ES-I3 (cell line): ENCODE measurements around the gene ANP32B.

Experiments used
- H3K36me3 ChIP-seq: 2 replicates; pipeline ENCODE4 v1.6.1; 2013; ENCODE audit warnings: mild to moderate bottlenecking, low read length, control low read depth, moderate library complexity; ENCODE audit not compliant: insufficient read depth
- H3K4me1 ChIP-seq: 2 replicates; pipeline ENCODE4 v1.6.1; 2013; ENCODE audit warnings: mild to moderate bottlenecking, control low read depth, low read length; ENCODE audit not compliant: insufficient read depth
- H3K9ac ChIP-seq: 2 replicates; pipeline ENCODE4 v1.6.1; 2013; ENCODE audit warnings: low read depth, mild to moderate bottlenecking, low read length, moderate library complexity
- H3K9me3 ChIP-seq: 2 replicates; pipeline ENCODE4 v1.6.1; 2013; ENCODE audit warnings: mild to moderate bottlenecking, low read length, moderate library complexity; ENCODE audit not compliant: control insufficient read depth, insufficient read depth

ANP32B gene

GRCh38 chr9:97978371-97979130, 4.6 kb upstream of the ANP32B start:
- peaks cover 4% of the 10 kb centered on the region; the same call in 1 of the 2 replicates for H3K4me1 ChIP-seq
- no peaks in the 10 kb centered on the region for H3K36me3 ChIP-seq
- no peak overlapping the region for H3K9ac ChIP-seq

GRCh38 chr9:97979788-97980478, 3.2 kb upstream of the ANP32B start:
- peaks cover 4% of the 10 kb centered on the region; the same call in 1 of the 2 replicates for H3K4me1 ChIP-seq
- no peaks in the 10 kb centered on the region for H3K9me3 ChIP-seq
- no peak overlapping the region for H3K9ac ChIP-seq

More at GRCh38 chr9:97978371-97979130, 4.6 kb upstream of the ANP32B start:
- no peaks in the 10 kb centered on the region for H3K9me3 ChIP-seq

GRCh38 chr9:97980479-97980803, 2.7 kb upstream of the ANP32B start:
- H3K4me1 ChIP-seq: peaks cover 4% of the 10 kb centered on the region; the same call in 1 of the 2 replicates
- no peak overlapping the region for H3K9ac ChIP-seq
- peaks cover under 1% of the 10 kb centered on the region; the same call in 1 of the 2 replicates for H3K9me3 ChIP-seq
- no peaks in the 10 kb centered on the region for H3K36me3 ChIP-seq

More at GRCh38 chr9:97979788-97980478, 3.2 kb upstream of the ANP32B start:
- H3K36me3 ChIP-seq: no peaks in the 10 kb centered on the region

DNA sequence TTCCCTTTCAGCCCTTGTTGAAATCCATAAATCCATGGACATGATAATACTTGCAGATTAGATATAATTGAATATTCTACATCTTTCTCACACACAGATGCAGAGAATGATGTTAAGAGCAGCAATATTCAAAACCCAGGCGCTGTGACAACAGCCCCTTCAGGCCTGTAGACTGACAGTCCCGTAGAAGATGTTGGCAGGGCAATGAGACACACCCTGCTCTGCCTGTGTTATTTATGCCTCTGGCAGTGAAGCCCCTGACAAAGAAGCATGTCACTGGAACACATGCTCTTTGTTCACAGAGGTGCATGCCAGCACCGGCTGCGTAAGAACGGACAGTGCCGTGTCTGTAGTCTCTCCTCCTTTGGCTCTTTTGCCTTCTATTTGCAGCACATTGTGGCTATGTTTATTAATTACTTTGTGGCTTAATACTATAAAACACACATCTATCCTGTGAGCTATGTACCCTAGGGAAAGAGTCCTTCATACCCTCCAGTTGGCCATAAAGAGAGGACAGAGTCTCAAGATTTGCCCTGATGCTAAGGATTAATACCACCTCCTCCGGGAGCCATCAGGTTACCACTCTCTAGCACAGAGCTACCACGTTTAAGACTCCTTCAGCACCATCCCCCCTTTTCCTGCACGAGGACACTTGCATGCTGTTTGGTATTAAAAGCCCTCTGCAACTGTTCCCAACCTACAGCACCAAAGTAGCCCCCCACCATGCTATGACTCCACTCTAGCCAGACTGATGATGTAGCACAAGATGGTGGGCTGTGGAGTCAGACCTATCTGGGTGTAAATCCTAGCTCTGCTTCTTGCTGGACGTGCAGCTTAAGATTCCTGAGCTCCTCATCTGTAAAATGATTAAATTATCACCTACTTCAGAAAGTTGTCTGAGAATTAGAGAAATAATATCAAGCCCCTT, 2.0 kb upstream of the ANP32B start:
- H3K4me1 ChIP-seq: peaks cover 4% of the 10 kb centered on the region; the same call in 1 of the 2 replicates
- H3K36me3 ChIP-seq: no peaks in the 10 kb centered on the region
- no peak overlapping the region for H3K9ac ChIP-seq
- H3K9me3 ChIP-seq: peaks cover 3% of the 10 kb centered on the region; the same call in 1 of the 2 replicates

GRCh38 chr9:97981846-97982682, 1.1 kb upstream of the ANP32B start:
- H3K9ac ChIP-seq: peak overlapping the region; percentile 67

GRCh38 chr9:97983589-97984187, 547 bp downstream of the ANP32B start:
- H3K9ac ChIP-seq: peak overlapping the region; percentile 67
- no peaks in the 10 kb centered on the region for H3K36me3 ChIP-seq
- peaks cover 7% of the 10 kb centered on the region; the same call in 1 of the 2 replicates for H3K4me1 ChIP-seq
- peaks cover 3% of the 10 kb centered on the region; the same call in 1 of the 2 replicates for H3K9me3 ChIP-seq

More at GRCh38 chr9:97981846-97982682, 1.1 kb upstream of the ANP32B start:
- peaks cover 3% of the 10 kb centered on the region; the same call in 1 of the 2 replicates for H3K9me3 ChIP-seq
- peaks cover 7% of the 10 kb centered on the region; the same call in 1 of the 2 replicates for H3K4me1 ChIP-seq
- H3K36me3 ChIP-seq: no peaks in the 10 kb centered on the region

GRCh38 chr9:97984188-97985057, 1.3 kb downstream of the ANP32B start:
- no peaks in the 10 kb centered on the region for H3K36me3 ChIP-seq
- H3K9ac ChIP-seq: peak overlapping the region; percentile 67
- peaks cover 7% of the 10 kb centered on the region; the same call in 1 of the 2 replicates for H3K4me1 ChIP-seq
- H3K9me3 ChIP-seq: peaks cover 3% of the 10 kb centered on the region; the same call in 1 of the 2 replicates

- Histone ChIP-seq H3K9me3 (peaks cover 3% of the 10 kb centered on the region; the same call in 1 of the 2 replicates), H3K36me3 (no peaks in the 10 kb centered on the region), H3K4me1 (peaks cover 15% of the 10 kb centered on the region), H3K9ac (peak overlapping the region; percentile 67)
Observed at GRCh38 chr9:97985058-97985861, 2.1 kb downstream of the ANP32B start.

DNA sequence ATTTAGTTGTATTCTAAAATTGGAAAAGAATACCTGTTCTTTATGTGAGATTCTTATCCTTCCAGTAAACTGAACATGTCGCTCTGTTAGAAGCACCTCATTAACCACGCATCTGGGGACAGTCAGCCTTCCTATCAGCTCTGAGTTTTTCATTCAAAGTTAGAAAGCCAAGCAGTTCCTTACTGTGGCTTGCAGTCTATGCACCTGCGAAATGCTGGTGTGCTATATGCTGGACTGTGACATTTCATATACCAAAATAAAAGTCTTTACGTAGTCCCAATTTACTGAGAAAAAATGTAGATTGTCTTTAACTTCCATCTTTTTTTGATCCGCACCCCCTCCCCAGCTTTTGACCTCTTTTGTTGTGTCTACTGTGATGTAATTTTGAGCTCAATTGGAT, 4.3 kb downstream of the ANP32B start:
- H3K9me3 ChIP-seq: peaks cover 3% of the 10 kb centered on the region; the same call in 1 of the 2 replicates
- H3K4me1 ChIP-seq: peaks cover 15% of the 10 kb centered on the region; the same call in 1 of the 2 replicates
- H3K9ac ChIP-seq: no peak overlapping the region
- no peaks in the 10 kb centered on the region for H3K36me3 ChIP-seq

DNA sequence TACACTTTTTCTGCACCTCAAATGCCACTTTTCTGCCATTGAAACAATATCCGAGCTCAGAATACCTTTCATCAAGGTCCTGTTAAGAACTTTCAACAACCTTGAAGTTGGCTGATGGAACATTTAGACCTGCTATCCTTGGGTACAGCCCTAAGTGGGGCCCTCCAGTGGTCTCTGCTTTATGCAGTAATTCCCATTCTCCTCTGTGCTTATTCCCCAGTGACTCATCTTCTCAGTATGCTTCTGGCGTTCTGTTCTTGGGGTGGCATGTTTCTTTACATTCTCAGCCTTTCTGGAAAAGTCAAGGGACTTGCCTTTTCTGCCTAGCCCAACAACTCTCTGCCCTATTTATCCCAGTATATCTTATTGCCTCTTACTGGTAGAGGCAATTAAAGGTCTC, 7.1 kb downstream of the ANP32B start:
- Histone ChIP-seq H3K9ac (no peak overlapping the region), H3K36me3 (peaks cover 5% of the 10 kb centered on the region; the same call in 1 of the 2 replicates), H3K4me1 (peaks cover 15% of the 10 kb centered on the region; the same call in 1 of the 2 replicates)

DNA sequence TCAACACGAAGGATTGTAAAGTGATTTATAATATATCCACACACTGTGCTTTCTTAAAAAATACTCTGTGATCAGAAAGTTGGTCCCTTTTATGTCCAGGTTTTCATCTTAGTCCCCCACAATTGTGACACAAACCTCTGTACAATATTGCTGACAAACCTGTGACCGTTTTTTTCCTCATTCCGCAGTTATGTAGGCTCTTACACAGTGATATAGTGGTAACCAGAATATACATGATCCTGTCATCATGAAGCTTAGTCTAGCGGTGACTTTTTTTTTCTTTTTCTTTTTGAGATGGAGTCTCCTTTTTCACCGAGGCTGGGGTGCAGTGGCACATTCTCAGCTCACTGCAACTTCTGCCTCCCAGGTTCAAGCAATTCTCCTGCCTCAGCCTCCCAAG, 8.7 kb downstream of the ANP32B start:
- Histone ChIP-seq H3K9ac (no peak overlapping the region), H3K36me3 (peaks cover 6% of the 10 kb centered on the region; the same call in 1 of the 2 replicates), H3K4me1 (peaks cover 11% of the 10 kb centered on the region; the same call in 1 of the 2 replicates), H3K9me3 (no peaks in the 10 kb centered on the region)

More for the DNA sequence above, 7.1 kb downstream of the ANP32B start:
- peaks cover 3% of the 10 kb centered on the region; the same call in 1 of the 2 replicates for H3K9me3 ChIP-seq
